Parathyroid adenoma (tissue), 2 donors: ENCODE measurements around the gene GPC6.

Source experiments
- H2AFZ ChIP-seq: fragments of 300-600 bp; sonication (generic); one replicate; pipeline ENCODE4 v1.7.0; 2017; ENCODE audit warnings: antibody characterized with exemption, mild to moderate bottlenecking
- H3K27ac ChIP-seq: fragments of 300-600 bp; sonication (generic); one replicate; pipeline ENCODE4 v1.7.0; 2017
- H3K27me3 ChIP-seq: fragments of 300-600 bp; sonication (generic); one replicate; pipeline ENCODE4 v1.7.0; 2017; ENCODE audit warnings: low read length; ENCODE audit not compliant: control insufficient read depth, insufficient read depth
- H3K36me3 ChIP-seq: fragments of 300-600 bp; sonication (generic); one replicate; pipeline ENCODE4 v1.7.0; 2017; ENCODE audit warnings: low read length; ENCODE audit not compliant: control insufficient read depth, insufficient read depth
- H3K4me1 ChIP-seq: fragments of 300-600 bp; sonication (generic); one replicate; pipeline ENCODE4 v1.7.0; 2017; ENCODE audit warnings: control low read depth
- H3K4me2 ChIP-seq: fragments of 300-600 bp; sonication (generic); one replicate; pipeline ENCODE4 v1.7.0; 2017; ENCODE audit warnings: low read length
- H3K4me3 ChIP-seq: fragments of 300-600 bp; sonication (generic); one replicate; pipeline ENCODE4 v1.7.0; 2017; ENCODE audit warnings: low read depth, low read length
- H3K79me2 ChIP-seq: fragments of 300-600 bp; sonication (generic); one replicate; pipeline ENCODE4 v1.7.0; 2017; ENCODE audit warnings: control low read depth
- H3K9ac ChIP-seq: fragments of 300-600 bp; sonication (generic); one replicate; pipeline ENCODE4 v1.7.0; 2017; ENCODE audit warnings: mild to moderate bottlenecking
- H3K9me3 ChIP-seq: fragments of 300-600 bp; sonication (generic); one replicate; pipeline ENCODE4 v1.7.0; 2017; ENCODE audit warnings: low read length; ENCODE audit not compliant: control insufficient read depth
- CTCF ChIP-seq: fragments of 300-600 bp; sonication (generic); IDR thresholded peaks from one replicate; pipeline ENCODE4 v1.7.0; 2017; ENCODE audit warnings: antibody characterized with exemption, mild to moderate bottlenecking
- donor health status: primary hyperparathyroidism.

The GPC6 gene

GRCh38 chr13:93386116-93386515 lies 159.5 kb downstream of the GPC6 start:
- Histone ChIP-seq H3K4me2 (no peak overlapping the region), H3K4me3 (no peak overlapping the region), H3K4me1 (no peaks in the 10 kb centered on the region), H3K9me3 (no peaks in the 10 kb centered on the region), H2AFZ (no peak overlapping the region), H3K36me3 (no peaks in the 10 kb centered on the region), H3K9ac (no peak overlapping the region), H3K27me3 (no peaks in the 10 kb centered on the region), H3K27ac (no peak overlapping the region), H3K79me2 (no peaks in the 10 kb centered on the region)
- no peak for TF ChIP-seq CTCF

GRCh38 chr13:93388701-93389100 lies 162.1 kb downstream of the GPC6 start:
- H3K27ac ChIP-seq, result no peak overlapping the region
- H3K27me3 ChIP-seq, result no peaks in the 10 kb centered on the region
- H3K9me3 ChIP-seq, result no peaks in the 10 kb centered on the region

GRCh38 chr13:93397619-93398018 lies 171.0 kb downstream of the GPC6 start:
- no peaks in the 10 kb centered on the region for H3K9me3 ChIP-seq
- H2AFZ ChIP-seq, result no peak overlapping the region
- no peaks in the 10 kb centered on the region for H3K27me3 ChIP-seq
- no peak for TF ChIP-seq CTCF
- no peak overlapping the region for H3K4me2 ChIP-seq
- no peaks in the 10 kb centered on the region for H3K79me2 ChIP-seq
- H3K36me3 ChIP-seq, result no peaks in the 10 kb centered on the region
- H3K4me1 ChIP-seq, result no peaks in the 10 kb centered on the region
- H3K27ac ChIP-seq, result no peak overlapping the region
- no peak overlapping the region for H3K4me3 ChIP-seq
- no peak overlapping the region for H3K9ac ChIP-seq

More at GRCh38 chr13:93388701-93389100, 162.1 kb downstream of the GPC6 start:
- H3K79me2 ChIP-seq, result no peaks in the 10 kb centered on the region
- H3K4me1 ChIP-seq, result no peaks in the 10 kb centered on the region
- no peak overlapping the region for H3K4me2 ChIP-seq
- no peaks in the 10 kb centered on the region for H3K36me3 ChIP-seq
- H2AFZ ChIP-seq, result no peak overlapping the region
- no peak overlapping the region for H3K4me3 ChIP-seq
- H3K9ac ChIP-seq, result no peak overlapping the region
- TF ChIP-seq CTCF, result no peak

- Histone ChIP-seq H3K27ac (no peak overlapping the region), H3K4me3 (no peak overlapping the region), H2AFZ (no peak overlapping the region), H3K27me3 (no peaks in the 10 kb centered on the region), H3K79me2 (no peaks in the 10 kb centered on the region), H3K4me2 (no peak overlapping the region), H3K9me3 (no peaks in the 10 kb centered on the region), H3K36me3 (no peaks in the 10 kb centered on the region), H3K4me1 (no peaks in the 10 kb centered on the region), H3K9ac (no peak overlapping the region)
- no peak for TF ChIP-seq CTCF
Measured at GRCh38 chr13:93398167-93399035, 171.8 kb downstream of the GPC6 start.

GRCh38 chr13:93399212-93399611 lies 172.6 kb downstream of the GPC6 start:
- Histone ChIP-seq H3K27me3 (no peaks in the 10 kb centered on the region), H3K27ac (no peak overlapping the region), H3K4me2 (no peak overlapping the region), H3K79me2 (no peaks in the 10 kb centered on the region), H3K36me3 (no peaks in the 10 kb centered on the region), H3K9me3 (no peaks in the 10 kb centered on the region), H2AFZ (no peak overlapping the region), H3K4me1 (no peaks in the 10 kb centered on the region), H3K4me3 (no peak overlapping the region), H3K9ac (no peak overlapping the region)
- TF ChIP-seq CTCF, result no peak
